ENCODE data around the gene RGS19.

The RGS19 gene

DNA sequence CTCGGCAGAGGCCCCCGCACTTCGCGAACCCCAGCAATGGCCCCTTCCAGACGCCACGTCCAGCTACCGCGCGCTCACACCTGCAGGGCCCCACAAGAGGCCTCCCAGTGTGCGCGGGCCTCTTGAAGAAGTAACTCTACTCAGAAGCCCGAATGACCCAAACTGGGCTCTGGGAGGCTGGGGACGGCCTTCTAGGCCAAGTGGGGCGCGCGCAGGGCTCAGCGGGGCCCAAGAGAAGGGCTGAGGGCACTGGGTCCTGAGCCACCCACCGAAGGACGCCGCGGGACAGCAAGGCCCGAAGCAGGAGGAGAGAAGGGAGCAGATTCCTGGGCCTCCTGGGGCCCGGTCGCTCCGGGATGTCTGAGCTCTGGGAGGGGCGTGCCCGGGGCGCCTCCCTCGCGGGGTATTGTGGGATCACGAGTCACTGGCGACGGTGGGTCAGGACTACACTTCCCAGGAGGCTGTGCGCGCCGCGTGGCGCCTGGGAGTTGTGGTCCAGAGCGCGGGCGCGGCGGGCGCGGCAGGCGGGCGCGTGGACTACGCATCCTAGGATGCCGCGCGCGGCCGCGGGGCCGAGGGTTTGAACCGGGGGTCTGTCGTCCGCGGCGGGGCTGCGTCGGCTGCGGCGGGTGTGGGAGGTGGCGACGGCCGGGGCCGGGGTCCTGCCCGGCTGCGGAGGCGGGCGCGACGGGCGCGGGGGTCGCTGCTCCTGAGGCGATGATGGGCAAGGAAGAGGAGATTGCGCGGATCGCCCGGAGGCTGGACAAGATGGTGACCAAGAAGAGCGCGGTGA is 16.5 kb downstream of the RGS19 start, which contains the start of gene TCEA2:
TCEA2 (plus strand) TSS at position 603 of the 793 bp plus-strand sequence; CDS start at position 718, 115 bp downstream.
- Mint-ChIP-seq H3K9me3 (no peaks in the 10 kb centered on the region), H3K27ac (peak within 1 kb of the TSS; percentile 81), H3K4me3 (peak within 1 kb of the TSS; percentile 85 to 88), H3K4me1 (peaks cover 40 to 59% of the 10 kb centered on the region in 2 donors), H3K36me3 (peaks cover 0 to 2% of the 10 kb centered on the region in 2 donors), H3K27me3 (no peaks in the 10 kb centered on the region)
- ATAC-seq (replicated peaks) (peak; percentile 87 to 90), DNase-seq (peak; percentile 91)

DNA sequence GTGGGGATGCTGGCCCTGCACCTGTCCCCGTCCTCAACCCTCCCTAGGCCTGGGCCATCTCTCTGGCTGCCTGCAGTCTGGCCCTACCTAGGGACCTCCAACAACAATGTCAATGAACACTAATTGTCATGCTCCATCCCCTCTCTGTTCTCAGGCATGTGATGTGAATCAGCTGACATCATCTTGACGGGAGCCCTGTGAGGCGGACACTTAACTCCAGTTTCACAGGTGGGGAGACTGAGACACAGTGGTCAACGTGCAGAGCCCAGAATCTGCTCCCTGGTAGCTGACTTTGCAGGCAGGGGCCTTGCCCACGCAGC is 17.1 kb downstream of the RGS19 start:
- peaks cover 40 to 59% of the 10 kb centered on the region in 2 donors for H3K4me1 Mint-ChIP-seq
- no peak overlapping the region for H3K27ac Mint-ChIP-seq
- ATAC-seq (replicated peaks) (no peak), DNase-seq (no peak)
- peak overlapping the region; percentile 85 to 88 for H3K4me3 Mint-ChIP-seq
- H3K36me3 Mint-ChIP-seq, result peaks cover 0 to 2% of the 10 kb centered on the region in 2 donors
- H3K9me3 Mint-ChIP-seq, result no peaks in the 10 kb centered on the region
- H3K27me3 Mint-ChIP-seq, result no peaks in the 10 kb centered on the region

DNA sequence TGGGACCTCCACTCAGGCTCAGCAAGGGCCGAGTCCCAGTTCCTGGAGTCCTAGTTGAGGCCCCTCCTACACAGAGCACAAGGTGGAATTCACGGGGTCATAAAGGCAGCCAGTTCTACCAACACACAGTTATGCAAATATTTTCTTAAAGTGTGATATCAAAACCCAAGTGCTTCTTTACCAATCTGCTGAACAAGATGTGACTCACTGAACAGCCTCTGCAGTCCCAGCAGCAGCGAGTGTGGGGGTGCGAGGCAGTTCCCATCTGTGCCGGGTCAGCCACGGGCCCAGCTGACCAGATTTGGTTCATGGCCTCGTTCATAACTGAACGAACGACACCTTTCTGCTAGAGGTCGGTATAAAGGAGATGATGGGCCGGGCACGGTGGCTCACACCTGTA is 20.8 kb downstream of the RGS19 start:
- Mint-ChIP-seq H3K4me3 (no peak overlapping the region), H3K9me3 (no peaks in the 10 kb centered on the region), H3K4me1 (peaks cover 13 to 26% of the 10 kb centered on the region in 2 donors), H3K27ac (no peak overlapping the region), H3K36me3 (peaks cover 0 to 2% of the 10 kb centered on the region in 2 donors), H3K27me3 (peaks cover 15 to 26% of the 10 kb centered on the region in 2 donors)
- ATAC-seq (replicated peaks), result no peak
- no peak for DNase-seq

DNA sequence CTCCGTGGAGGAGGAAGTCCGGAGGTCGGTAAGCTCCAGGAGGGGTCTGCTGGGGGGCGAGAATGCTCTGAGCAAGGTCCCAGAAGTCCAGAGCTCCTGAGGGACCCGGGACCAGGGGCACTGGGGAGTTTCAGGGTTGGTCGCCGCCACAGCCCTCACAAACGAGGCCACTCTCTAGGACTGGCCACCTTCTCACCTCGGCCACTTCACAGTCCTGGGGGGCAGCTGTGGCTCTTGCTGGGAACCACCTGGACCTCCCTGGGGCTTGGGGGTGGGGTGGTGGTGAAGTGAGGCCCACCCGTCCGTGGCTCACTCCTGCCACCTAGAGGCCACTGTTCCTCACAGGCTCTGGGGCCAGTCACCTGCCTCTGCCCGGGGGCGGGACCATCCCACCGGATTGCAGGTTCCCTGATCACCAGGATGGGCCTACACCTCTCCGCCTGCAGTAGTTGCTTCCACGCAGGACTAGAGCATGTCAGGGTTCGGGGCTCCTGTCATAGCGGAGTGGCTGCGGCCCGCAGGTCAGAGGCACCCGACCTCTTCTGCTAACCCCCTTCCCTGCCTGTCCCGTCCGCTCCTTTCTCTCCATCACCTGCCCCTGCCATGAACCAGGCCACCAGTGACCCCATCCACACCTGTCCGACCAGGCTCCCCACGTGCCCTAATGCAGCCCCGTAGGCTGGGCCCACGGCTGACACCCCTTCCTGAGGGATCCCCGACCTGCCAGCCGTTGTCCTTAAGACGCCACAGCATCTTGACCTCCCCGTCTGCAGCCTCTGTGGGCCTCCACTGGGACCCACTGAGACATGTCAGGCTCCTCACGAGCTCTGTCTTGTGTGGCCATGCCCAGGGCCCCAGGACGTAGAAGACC is 21.5 kb downstream of the RGS19 start:
- no peak overlapping the region for H3K27ac Mint-ChIP-seq
- DNase-seq, result peak; percentile 60
- H3K36me3 Mint-ChIP-seq, result peaks cover 0 to 2% of the 10 kb centered on the region in 2 donors

DNA sequence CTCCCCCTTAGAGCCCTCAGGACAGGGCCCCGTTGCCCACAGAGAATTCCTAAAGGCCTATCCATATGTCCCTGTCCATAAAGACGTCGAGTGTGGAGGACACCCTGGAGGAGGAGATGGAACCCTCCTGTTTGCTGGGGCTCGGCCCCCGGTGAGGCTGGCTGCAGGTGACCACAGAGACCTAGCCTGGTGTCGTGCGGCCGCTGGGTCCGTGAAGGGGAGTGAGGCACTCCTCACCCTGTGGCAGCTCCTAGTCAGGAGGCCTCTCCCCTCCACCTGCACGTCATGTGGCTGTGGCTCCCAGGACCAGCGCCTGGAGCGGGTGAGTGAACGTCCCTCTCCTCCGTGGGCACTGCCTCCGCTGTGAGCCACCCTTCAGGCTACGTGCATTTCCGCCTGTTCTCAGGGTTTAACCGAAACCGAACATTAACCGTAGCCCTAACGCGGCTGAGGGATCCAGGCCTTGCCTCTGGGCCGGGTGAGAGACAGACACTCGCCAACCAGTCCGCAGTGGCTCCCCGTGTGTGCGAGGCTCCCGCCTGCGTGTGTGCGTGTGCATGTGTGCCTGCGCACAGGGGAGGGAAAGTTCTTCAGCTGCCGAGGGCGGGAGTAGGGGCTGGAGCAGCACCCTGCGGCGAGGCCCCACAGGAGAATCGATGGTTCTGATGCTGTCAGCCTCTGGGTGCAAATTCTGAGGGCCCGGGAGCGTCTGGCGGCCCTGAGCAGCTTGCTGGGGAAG is 22.3 kb downstream of the RGS19 start:
- DNase-seq, result no peak
- no peaks in the 10 kb centered on the region for H3K9me3 Mint-ChIP-seq
- peaks cover 11 to 18% of the 10 kb centered on the region in 2 donors for H3K4me1 Mint-ChIP-seq
- H3K27me3 Mint-ChIP-seq, result peaks cover 26 to 39% of the 10 kb centered on the region in 2 donors
- H3K4me3 Mint-ChIP-seq, result peak overlapping the region; percentile 32 to 63
- H3K36me3 Mint-ChIP-seq, result peaks cover 0 to 2% of the 10 kb centered on the region in 2 donors
- no peak overlapping the region for H3K27ac Mint-ChIP-seq
- ATAC-seq (replicated peaks), result peak; percentile 40 to 54

More for the DNA sequence above, 21.5 kb downstream of the RGS19 start:
- H3K27me3 Mint-ChIP-seq, result peaks cover 22 to 33% of the 10 kb centered on the region in 2 donors
- peaks cover 13 to 25% of the 10 kb centered on the region in 2 donors for H3K4me1 Mint-ChIP-seq
- peak overlapping the region; percentile 32 to 63 for H3K4me3 Mint-ChIP-seq
- peak; percentile 88 to 90 for ATAC-seq (replicated peaks)
- H3K9me3 Mint-ChIP-seq, result no peaks in the 10 kb centered on the region

DNA sequence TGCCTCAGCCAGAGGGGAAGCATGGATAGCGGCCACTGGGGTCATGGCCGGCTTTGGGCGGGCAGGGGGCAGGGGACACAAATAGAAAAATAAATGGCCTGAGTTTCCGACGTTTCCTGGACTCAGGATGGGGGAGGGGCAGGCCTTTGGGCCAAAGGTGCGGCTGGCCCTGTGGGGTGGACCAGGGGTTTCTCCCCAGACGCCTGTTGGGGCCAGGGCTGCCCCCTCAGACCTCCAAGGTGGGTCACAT is 22.8 kb downstream of the RGS19 start:
- peaks cover 31 to 44% of the 10 kb centered on the region in 2 donors for H3K27me3 Mint-ChIP-seq
- no peaks in the 10 kb centered on the region for H3K9me3 Mint-ChIP-seq
- no peak overlapping the region for H3K27ac Mint-ChIP-seq
- no peak for DNase-seq
- peaks cover 0 to 2% of the 10 kb centered on the region in 2 donors for H3K36me3 Mint-ChIP-seq
- ATAC-seq (replicated peaks), result no peak
- no peak overlapping the region for H3K4me3 Mint-ChIP-seq
- H3K4me1 Mint-ChIP-seq, result peaks cover 9 to 18% of the 10 kb centered on the region in 2 donors

DNA sequence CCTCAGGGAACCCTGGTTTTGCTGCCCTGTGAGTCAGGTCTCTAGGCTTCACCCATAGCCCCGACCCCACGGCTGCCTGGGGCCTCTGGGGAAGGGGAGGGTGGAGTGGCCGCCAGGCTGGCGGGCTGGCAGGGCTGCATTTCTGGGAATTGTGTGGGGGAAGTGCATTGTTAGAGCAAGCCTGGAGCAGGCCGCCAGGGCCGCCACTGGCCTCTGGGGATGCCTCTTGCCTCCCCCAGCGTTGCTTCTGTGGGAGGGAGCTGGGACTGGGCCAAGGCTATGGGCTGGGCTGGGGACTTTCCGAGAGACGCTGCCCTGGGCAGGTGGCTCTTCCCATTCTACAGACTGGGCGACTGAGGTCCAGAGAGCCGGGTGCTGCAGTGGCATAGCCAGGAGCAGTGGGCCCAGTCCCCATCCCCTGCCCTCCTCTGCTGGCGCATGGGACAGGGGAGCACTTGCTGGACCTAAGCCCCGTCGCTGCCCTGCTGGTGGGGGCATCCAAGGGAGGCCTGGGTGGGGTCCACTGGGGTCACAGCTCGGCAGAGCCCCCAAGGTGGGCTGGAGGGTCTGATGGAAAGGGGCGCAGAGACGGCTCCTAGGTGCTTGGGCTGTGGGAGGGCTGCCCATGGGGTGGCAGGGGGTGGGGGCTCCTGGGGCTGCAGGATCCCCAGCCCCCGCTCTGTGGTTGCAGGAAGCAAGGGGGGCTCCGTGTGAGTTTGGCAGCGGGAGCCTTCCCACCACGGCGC is 23.3 kb downstream of the RGS19 start:
- H3K36me3 Mint-ChIP-seq, result peaks cover 0 to 2% of the 10 kb centered on the region in 2 donors
- no peak overlapping the region for H3K27ac Mint-ChIP-seq
- H3K4me1 Mint-ChIP-seq, result peaks cover 9 to 18% of the 10 kb centered on the region in 2 donors
- ATAC-seq (replicated peaks) (no peak), DNase-seq (no peak)
- H3K27me3 Mint-ChIP-seq, result peaks cover 34 to 49% of the 10 kb centered on the region in 2 donors
- H3K9me3 Mint-ChIP-seq, result no peaks in the 10 kb centered on the region
- H3K4me3 Mint-ChIP-seq, result no peak overlapping the region

DNA sequence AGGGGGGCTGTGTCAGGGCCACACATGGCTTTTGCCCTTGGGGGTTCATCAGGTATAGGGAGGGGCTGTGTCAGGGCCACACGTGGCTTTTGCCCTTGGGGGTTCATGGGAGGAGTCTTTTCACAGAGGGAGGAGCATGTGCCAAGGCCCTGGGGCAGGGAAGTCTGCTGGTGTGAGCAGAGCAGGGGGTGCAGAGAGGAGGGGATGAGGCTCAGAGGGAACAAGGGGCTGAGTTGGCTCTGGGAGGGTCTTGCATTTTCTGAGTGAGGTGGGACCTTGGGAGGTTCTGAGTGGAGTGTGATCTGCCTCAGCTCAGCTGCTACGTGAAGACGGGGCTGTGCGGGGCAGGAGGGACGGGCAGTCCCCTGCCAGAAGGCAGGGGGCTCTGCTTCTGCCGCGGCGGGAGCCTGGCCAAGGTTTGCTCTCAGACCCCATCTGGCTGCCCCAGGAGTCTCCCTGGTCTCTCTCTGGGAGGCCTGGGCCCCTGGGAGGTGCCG is 23.9 kb downstream of the RGS19 start:
- Mint-ChIP-seq H3K36me3 (peaks cover 0 to 2% of the 10 kb centered on the region in 2 donors), H3K27ac (no peak overlapping the region), H3K4me3 (no peak overlapping the region)

DNA sequence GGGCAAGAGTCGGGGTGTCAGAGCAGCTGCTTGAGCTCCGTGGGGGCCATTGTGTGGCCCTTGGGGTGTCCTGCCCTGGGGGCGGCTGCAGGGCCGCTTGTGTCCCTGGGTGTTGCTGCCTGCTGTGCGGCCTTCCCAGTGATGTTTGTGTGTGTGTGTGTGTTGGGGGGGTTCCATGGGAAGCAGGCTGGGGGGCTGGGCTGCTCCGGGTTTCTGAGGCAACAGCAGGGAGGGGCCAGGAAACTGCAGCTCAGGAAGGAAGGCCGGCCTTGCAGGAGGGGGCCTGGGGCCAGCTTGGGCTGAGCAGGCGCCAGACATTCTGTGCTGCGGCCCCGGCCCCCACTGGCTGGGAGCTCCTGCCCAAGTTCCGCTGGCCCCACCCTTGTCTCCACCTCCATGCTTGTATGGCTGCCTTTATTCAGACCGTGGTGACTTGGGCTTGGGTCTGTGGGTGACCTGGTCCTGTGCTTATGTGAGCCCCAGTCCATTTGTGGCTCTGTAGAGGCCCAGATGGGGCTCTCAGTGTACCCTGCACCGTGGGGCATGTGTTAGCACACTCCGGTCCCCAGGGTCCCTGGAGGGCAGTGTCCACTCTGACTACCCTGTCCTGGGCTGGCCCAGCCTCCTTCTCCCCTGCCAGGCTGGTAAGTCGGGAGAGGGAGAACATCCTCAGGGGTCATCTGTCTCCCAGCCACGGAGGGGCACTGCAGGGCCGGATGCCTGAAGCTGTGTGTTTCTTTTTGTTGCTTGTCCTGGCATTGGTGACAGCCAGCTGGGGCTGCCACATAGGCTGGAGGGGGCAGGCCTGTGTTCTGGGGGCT is 25.3 kb downstream of the RGS19 start:
- H3K27ac Mint-ChIP-seq, result no peak overlapping the region
- H3K4me3 Mint-ChIP-seq, result no peak overlapping the region
- H3K36me3 Mint-ChIP-seq, result peaks cover 0 to 2% of the 10 kb centered on the region in 2 donors
- DNase-seq (no peak), ATAC-seq (replicated peaks) (peak in 1 of 2 donors; percentile 8)
- peaks cover 47 to 66% of the 10 kb centered on the region in 2 donors for H3K27me3 Mint-ChIP-seq
- H3K4me1 Mint-ChIP-seq, result peaks cover 9 to 24% of the 10 kb centered on the region in 2 donors
- H3K9me3 Mint-ChIP-seq, result no peaks in the 10 kb centered on the region

More for the DNA sequence above, 23.9 kb downstream of the RGS19 start:
- ATAC-seq (replicated peaks) (no peak), DNase-seq (no peak)
- H3K4me1 Mint-ChIP-seq, result peaks cover 9 to 23% of the 10 kb centered on the region in 2 donors
- H3K27me3 Mint-ChIP-seq, result peaks cover 40 to 55% of the 10 kb centered on the region in 2 donors
- H3K9me3 Mint-ChIP-seq, result no peaks in the 10 kb centered on the region

DNA sequence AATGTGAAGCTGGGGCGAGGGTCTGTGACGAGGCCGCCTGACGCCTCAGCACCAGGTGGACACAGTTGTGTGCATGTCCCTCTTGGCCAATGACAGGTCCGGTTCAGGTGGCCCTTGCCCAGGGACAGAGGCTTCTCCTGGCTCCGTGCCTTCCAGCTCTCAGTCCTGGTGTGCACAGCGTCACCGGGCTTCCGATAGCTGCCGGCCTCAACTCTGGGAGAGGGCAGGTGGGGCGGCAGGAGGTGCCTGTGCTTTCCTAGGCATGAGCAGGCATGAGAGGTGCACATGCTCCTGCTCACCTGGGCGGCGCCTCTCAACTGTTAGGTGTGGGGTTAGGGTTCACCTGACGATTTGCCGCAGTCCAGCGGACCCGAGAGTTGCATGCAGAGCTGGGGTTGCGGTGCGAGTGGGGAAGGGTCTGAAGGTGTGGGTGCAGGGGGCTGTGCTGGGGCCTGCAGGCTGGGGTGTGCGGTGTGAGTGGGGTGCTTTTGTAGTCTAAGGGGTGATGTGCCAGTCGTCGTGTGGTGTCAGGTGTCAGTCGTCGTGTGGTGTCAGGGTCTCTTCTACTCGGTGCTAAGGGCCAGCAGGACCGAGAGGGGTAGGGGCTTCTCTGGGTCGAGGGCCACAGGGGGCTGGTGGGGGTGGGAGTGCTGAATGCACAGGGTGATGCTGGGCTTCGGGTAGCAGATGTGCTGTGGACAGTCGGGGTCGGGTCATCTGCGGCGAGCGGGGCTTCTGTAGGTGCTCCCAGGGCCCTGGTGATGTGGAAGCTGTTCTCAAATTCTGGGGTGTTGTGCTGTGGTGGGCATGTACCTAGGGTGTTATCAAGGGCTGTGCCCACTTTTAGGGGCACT is 26.1 kb downstream of the RGS19 start:
- Mint-ChIP-seq H3K36me3 (peaks cover 0 to 4% of the 10 kb centered on the region in 2 donors), H3K4me1 (peaks cover 8 to 21% of the 10 kb centered on the region in 2 donors), H3K27ac (no peak overlapping the region), H3K27me3 (peaks cover 49 to 69% of the 10 kb centered on the region in 2 donors), H3K4me3 (no peak overlapping the region), H3K9me3 (no peaks in the 10 kb centered on the region)
- ATAC-seq (replicated peaks), result no peak
- DNase-seq, result no peak

DNA sequence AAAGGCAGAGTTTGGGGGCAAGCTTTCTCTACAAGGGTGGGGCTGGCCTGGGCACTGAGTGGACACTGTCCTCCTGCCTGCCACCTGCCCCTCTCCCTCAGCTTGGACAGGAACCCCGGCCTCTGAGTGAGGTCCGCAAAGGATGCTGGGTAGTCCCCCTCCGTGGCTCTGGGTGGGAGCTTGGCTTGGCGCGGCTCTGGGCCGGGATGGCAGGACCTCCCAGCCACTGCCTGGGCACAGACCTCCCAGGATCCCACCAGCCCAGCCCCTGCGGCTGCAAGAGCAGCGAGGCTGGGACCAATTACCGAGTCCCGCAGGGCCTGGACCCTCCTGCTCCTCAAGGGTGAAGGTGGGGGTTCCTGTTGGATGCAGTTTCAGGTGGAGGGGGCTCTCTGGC is 27.0 kb downstream of the RGS19 start:
- H3K27ac Mint-ChIP-seq, result no peak overlapping the region
- no peaks in the 10 kb centered on the region for H3K9me3 Mint-ChIP-seq
- peaks cover 52 to 76% of the 10 kb centered on the region in 2 donors for H3K27me3 Mint-ChIP-seq
- peaks cover 5 to 12% of the 10 kb centered on the region in 2 donors for H3K4me1 Mint-ChIP-seq
- H3K4me3 Mint-ChIP-seq, result no peak overlapping the region
- ATAC-seq (replicated peaks) (no peak), DNase-seq (no peak)
- peaks cover 0 to 4% of the 10 kb centered on the region in 2 donors for H3K36me3 Mint-ChIP-seq
